ENCODE data around the gene LIN28B. TPM values are rescaled to one million over a fixed set of nuclear protein-coding genes. Genes with fewer than 3 reads are reported as not detected.
A peak's percentile ranks its signal among the peaks of the same experiment; 100 is the strongest.

LIN28B gene
- total and polyA plus RNA-seq, 4 donors: 0.12 to 0.14 TPM; not detected in 2

- no peaks in the 10 kb centered on the region for H3K27me3 ChIP-seq (ENCODE audit: control insufficient read depth in 3 of 3, insufficient read depth in 3 of 3, low read length in 2 of 3)
- H3K9ac ChIP-seq (ENCODE audit: insufficient read depth in 1 of 2, low read length in 2 of 2): no peak overlapping the region
- H3K36me3 ChIP-seq (ENCODE audit: control insufficient read depth in 4 of 4, insufficient read depth in 4 of 4, low read length in 4 of 4): no peaks in the 10 kb centered on the region
- no peak for DNase-seq
- no peak overlapping the region for H3K4me3 ChIP-seq
- ATAC-seq (ENCODE audit: insufficient read depth, low FRiP score): no peak
- no peaks in the 10 kb centered on the region for H3K4me1 ChIP-seq (ENCODE audit: control insufficient read depth in 5 of 5, insufficient read depth in 5 of 5, low read length in 5 of 5)
- WGBS, 2 donors: 84 to 93% methylated on average over 2 of the region's 2 CpGs
- no peak for TF ChIP-seq CTCF (IDR thresholded peaks at IDR 0.05; ENCODE audit: control extremely low read depth, extremely low read depth)
- no peaks in the 10 kb centered on the region for H3K9me3 ChIP-seq (ENCODE audit: control insufficient read depth in 4 of 4, insufficient read depth in 3 of 4, low read length in 3 of 4)
- H3K27ac ChIP-seq (ENCODE audit: low read depth in 1 of 2, low read length in 1 of 2): no peak overlapping the region
Observed at GRCh38 chr6:104969785-104970581, 13.1 kb downstream of the LIN28B start.

- Histone ChIP-seq H3K4me3 (no peak overlapping the region), H3K27ac (ENCODE audit: low read depth in 1 of 2, low read length in 1 of 2) (no peak overlapping the region), H3K4me1 (ENCODE audit: control insufficient read depth in 5 of 5, insufficient read depth in 5 of 5, low read length in 5 of 5) (no peaks in the 10 kb centered on the region), H3K36me3 (ENCODE audit: control insufficient read depth in 4 of 4, insufficient read depth in 4 of 4, low read length in 4 of 4) (no peaks in the 10 kb centered on the region), H3K27me3 (ENCODE audit: control insufficient read depth in 3 of 3, insufficient read depth in 3 of 3, low read length in 2 of 3) (no peaks in the 10 kb centered on the region), H3K9ac (ENCODE audit: insufficient read depth in 1 of 2, low read length in 2 of 2) (no peak overlapping the region), H3K9me3 (ENCODE audit: control insufficient read depth in 4 of 4, insufficient read depth in 3 of 4, low read length in 3 of 4) (no peaks in the 10 kb centered on the region)
- 20 to 30% methylated on average over 3 of the region's 3 CpGs for WGBS, 2 donors
- peak in 1 of 3 donors; percentile 2 for DNase-seq
- ATAC-seq (ENCODE audit: insufficient read depth, low FRiP score): no peak
- no peak for TF ChIP-seq CTCF (IDR thresholded peaks at IDR 0.05; ENCODE audit: control extremely low read depth, extremely low read depth)
Observed at GRCh38 chr6:104973404-104973803, 16.5 kb downstream of the LIN28B start.

- no peak overlapping the region for H3K27ac ChIP-seq (ENCODE audit: low read depth in 1 of 2, low read length in 1 of 2)
- no peaks in the 10 kb centered on the region for H3K27me3 ChIP-seq (ENCODE audit: control insufficient read depth in 3 of 3, insufficient read depth in 3 of 3, low read length in 2 of 3)
- no peak for TF ChIP-seq CTCF (IDR thresholded peaks at IDR 0.05; ENCODE audit: control extremely low read depth, extremely low read depth)
- peaks cover 0 to 2% (median 0%) of the 10 kb centered on the region in 4 donors for H3K9me3 ChIP-seq (ENCODE audit: control insufficient read depth in 4 of 4, insufficient read depth in 3 of 4, low read length in 3 of 4)
- ATAC-seq (ENCODE audit: insufficient read depth, low FRiP score) (no peak), DNase-seq (no peak)
- H3K36me3 ChIP-seq (ENCODE audit: control insufficient read depth in 4 of 4, insufficient read depth in 4 of 4, low read length in 4 of 4): no peaks in the 10 kb centered on the region
- 94 to 95% methylated on average over 5 of the region's 5 CpGs for WGBS, 2 donors
- no peak overlapping the region for H3K9ac ChIP-seq (ENCODE audit: insufficient read depth in 1 of 2, low read length in 2 of 2)
- H3K4me3 ChIP-seq: no peak overlapping the region
- H3K4me1 ChIP-seq (ENCODE audit: control insufficient read depth in 5 of 5, insufficient read depth in 5 of 5, low read length in 5 of 5): no peaks in the 10 kb centered on the region
Observed at GRCh38 chr6:104983296-104983695, 26.4 kb downstream of the LIN28B start.

Measured in lung (tissue), 12 donors.